ENCODE results near the gene DNAL1. TPM values are rescaled to one million over a fixed set of nuclear protein-coding genes. Genes with fewer than 3 reads are reported as not detected.

Gene DNAL1
- total and polyA plus RNA-seq, 9 of the 15 experiments (the other 6 are each of a cell fraction or from before 2014, with no cell fraction given): 1.6 to 11.7 (median 4.8) TPM

DNA sequence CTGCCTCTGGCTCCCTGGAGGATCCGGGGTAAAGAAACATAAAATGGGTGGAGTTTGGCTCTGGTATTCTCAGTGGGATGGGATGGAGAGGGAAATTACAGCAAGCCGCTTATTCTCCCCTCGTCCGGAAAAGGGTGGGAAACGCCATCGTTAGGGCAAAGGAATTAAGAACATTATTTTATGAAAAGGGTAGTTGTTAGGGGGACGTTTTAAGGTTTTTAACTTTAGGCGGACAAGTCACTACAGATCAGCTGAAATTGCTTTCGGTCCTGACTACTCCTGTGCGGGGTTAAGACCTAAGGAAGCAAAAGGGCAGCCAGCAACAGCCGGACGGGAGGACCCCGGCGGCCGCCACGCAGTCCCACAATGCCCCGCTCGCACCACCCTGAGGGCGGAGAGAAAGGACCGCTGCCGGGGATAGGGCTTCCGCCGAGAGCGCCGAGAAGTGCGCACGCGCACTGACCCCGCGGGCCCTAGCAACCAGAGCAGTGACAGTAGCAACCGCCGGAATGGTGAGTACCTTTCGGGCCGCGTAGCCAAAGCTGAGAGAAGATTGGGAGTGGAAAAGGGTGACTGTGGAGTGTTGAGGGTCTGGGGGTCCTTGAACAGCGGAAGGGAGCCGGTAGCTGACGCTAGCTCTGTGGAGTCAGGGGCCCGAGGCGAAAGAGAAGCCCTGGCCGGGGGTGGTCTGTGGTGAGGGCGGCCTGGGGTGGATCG is at the start of gene DNAL1 (continued):
- TF ChIP-seq, protein P1, sequence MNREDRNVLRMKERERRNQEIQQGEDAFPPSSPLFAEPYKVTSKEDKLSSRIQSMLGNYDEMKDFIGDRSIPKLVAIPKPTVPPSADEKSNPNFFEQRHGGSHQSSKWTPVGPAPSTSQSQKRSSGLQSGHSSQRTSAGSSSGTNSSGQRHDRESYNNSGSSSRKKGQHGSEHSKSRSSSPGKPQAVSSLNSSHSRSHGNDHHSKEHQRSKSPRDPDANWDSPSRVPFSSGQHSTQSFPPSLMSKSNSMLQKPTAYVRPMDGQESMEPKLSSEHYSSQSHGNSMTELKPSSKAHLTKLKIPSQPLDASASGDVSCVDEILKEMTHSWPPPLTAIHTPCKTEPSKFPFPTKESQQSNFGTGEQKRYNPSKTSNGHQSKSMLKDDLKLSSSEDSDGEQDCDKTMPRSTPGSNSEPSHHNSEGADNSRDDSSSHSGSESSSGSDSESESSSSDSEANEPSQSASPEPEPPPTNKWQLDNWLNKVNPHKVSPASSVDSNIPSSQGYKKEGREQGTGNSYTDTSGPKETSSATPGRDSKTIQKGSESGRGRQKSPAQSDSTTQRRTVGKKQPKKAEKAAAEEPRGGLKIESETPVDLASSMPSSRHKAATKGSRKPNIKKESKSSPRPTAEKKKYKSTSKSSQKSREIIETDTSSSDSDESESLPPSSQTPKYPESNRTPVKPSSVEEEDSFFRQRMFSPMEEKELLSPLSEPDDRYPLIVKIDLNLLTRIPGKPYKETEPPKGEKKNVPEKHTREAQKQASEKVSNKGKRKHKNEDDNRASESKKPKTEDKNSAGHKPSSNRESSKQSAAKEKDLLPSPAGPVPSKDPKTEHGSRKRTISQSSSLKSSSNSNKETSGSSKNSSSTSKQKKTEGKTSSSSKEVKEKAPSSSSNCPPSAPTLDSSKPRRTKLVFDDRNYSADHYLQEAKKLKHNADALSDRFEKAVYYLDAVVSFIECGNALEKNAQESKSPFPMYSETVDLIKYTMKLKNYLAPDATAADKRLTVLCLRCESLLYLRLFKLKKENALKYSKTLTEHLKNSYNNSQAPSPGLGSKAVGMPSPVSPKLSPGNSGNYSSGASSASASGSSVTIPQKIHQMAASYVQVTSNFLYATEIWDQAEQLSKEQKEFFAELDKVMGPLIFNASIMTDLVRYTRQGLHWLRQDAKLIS (CRISPR knock-in tag; IDR thresholded peaks at IDR 0.05): no peak
- TF ChIP-seq BRD9 (IDR thresholded peaks at IDR 0.05; ENCODE audit: low read depth, partially characterized antibody): peak; percentile 33
- no peak for TF ChIP-seq ZNF146 (CRISPR knock-in tag; IDR thresholded peaks at IDR 0.05; ENCODE audit: unreplicated experiment)
- peak; percentile 32; the same call in 1 of the 2 replicates for TF ChIP-seq GABPB1 (CRISPR knock-in tag; IDR thresholded peaks at IDR 0.05)
- TF ChIP-seq, protein P2, sequence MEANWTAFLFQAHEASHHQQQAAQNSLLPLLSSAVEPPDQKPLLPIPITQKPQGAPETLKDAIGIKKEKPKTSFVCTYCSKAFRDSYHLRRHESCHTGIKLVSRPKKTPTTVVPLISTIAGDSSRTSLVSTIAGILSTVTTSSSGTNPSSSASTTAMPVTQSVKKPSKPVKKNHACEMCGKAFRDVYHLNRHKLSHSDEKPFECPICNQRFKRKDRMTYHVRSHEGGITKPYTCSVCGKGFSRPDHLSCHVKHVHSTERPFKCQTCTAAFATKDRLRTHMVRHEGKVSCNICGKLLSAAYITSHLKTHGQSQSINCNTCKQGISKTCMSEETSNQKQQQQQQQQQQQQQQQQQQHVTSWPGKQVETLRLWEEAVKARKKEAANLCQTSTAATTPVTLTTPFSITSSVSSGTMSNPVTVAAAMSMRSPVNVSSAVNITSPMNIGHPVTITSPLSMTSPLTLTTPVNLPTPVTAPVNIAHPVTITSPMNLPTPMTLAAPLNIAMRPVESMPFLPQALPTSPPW (CRISPR knock-in tag; IDR thresholded peaks at IDR 0.05): peak; percentile 31; the same call in 1 of the 2 replicates
- 0 out of 4 replicates have a peak, but pooled peaks of 1 of the 2 experiments have one; percentile 61 for TF ChIP-seq SIN3A (IDR thresholded peaks at IDR 0.05; ENCODE audit: borderline replicate concordance in 2 of 2, control insufficient read depth in 1 of 2, low read depth in 2 of 2, low read length in 2 of 2)
- TF ChIP-seq, protein P3, sequence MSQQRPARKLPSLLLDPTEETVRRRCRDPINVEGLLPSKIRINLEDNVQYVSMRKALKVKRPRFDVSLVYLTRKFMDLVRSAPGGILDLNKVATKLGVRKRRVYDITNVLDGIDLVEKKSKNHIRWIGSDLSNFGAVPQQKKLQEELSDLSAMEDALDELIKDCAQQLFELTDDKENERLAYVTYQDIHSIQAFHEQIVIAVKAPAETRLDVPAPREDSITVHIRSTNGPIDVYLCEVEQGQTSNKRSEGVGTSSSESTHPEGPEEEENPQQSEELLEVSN (IDR thresholded peaks at IDR 0.05; ENCODE audit: borderline replicate concordance in 1 of 2, extremely low read depth in 1 of 2, insufficient read depth in 1 of 2, insufficient read length in 1 of 2, low read depth in 1 of 2, low read length in 1 of 2, poor library complexity in 1 of 2, severe bottlenecking in 1 of 2): peak; percentile 71 to 81
- TF ChIP-seq L3MBTL2 (IDR thresholded peaks at IDR 0.05): peak; percentile 80
- TF ChIP-seq ZNF57 (CRISPR knock-in tag; IDR thresholded peaks at IDR 0.05): no peak
- TF ChIP-seq KAT7 (CRISPR knock-in tag; IDR thresholded peaks at IDR 0.05; ENCODE audit: borderline replicate concordance): no peak
- TF ChIP-seq, protein P4, sequence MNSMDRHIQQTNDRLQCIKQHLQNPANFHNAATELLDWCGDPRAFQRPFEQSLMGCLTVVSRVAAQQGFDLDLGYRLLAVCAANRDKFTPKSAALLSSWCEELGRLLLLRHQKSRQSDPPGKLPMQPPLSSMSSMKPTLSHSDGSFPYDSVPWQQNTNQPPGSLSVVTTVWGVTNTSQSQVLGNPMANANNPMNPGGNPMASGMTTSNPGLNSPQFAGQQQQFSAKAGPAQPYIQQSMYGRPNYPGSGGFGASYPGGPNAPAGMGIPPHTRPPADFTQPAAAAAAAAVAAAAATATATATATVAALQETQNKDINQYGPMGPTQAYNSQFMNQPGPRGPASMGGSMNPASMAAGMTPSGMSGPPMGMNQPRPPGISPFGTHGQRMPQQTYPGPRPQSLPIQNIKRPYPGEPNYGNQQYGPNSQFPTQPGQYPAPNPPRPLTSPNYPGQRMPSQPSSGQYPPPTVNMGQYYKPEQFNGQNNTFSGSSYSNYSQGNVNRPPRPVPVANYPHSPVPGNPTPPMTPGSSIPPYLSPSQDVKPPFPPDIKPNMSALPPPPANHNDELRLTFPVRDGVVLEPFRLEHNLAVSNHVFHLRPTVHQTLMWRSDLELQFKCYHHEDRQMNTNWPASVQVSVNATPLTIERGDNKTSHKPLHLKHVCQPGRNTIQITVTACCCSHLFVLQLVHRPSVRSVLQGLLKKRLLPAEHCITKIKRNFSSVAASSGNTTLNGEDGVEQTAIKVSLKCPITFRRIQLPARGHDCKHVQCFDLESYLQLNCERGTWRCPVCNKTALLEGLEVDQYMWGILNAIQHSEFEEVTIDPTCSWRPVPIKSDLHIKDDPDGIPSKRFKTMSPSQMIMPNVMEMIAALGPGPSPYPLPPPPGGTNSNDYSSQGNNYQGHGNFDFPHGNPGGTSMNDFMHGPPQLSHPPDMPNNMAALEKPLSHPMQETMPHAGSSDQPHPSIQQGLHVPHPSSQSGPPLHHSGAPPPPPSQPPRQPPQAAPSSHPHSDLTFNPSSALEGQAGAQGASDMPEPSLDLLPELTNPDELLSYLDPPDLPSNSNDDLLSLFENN (IDR thresholded peaks at IDR 0.05; ENCODE audit: low read depth in 2 of 2, low read length in 2 of 2): no peak
- TF ChIP-seq GTF2E2 (tag; IDR thresholded peaks at IDR 0.05): peak; percentile 64; the same call in 1 of the 2 replicates
- no peak for TF ChIP-seq ZSCAN32 (CRISPR knock-in tag; IDR thresholded peaks at IDR 0.05)
- TF ChIP-seq TCF7 (IDR thresholded peaks at IDR 0.05; ENCODE audit: borderline replicate concordance): no peak
- TF ChIP-seq CBX2 (IDR thresholded peaks at IDR 0.05; ENCODE audit: insufficient read depth, low read length, poor library complexity, severe bottlenecking): no peak
- TF ChIP-seq NR3C1 (CRISPR knock-in tag; IDR thresholded peaks at IDR 0.05): no peak

All from K562 (cell line).